SK-N-SH (cell line): ENCODE data around the gene AIFM3. TPM values are rescaled to one million over a fixed set of nuclear protein-coding genes. Genes with fewer than 3 reads are reported as not detected.
"Not testable (repeated sequence)": the region's sequence is repeated elsewhere in the genome, so short reads cannot be mapped to it uniquely, and the experiment has no call there.

ENCODE experiments used
- CTCF ChIA-PET: fragments of 300-600, 350-600 bp; formaldehyde crosslinking; extraction: SDS; loops from one replicate; lab custom pipeline; 2021; lab: Yijun Ruan, JAX
- POLR2A ChIA-PET: fragments of 350-600 bp; sonication (Branson Sonifier 250); formaldehyde crosslinking; extraction: SDS; loops from one replicate; lab custom pipeline; 2020; ENCODE audit warnings: antibody characterized with exemption, inconsistent platforms; lab: Yijun Ruan, JAX
- DNase-seq: peaks from one replicate; pipeline ENCODE4 v3.0.0; 2012
- H2AFZ ChIP-seq: fragments of 200-600 bp; sonication (generic); 2 replicates; pipeline ENCODE4 v1.8.1; 2016; ENCODE audit warnings: antibody characterized with exemption, mild to moderate bottlenecking, low read depth
- H3F3A ChIP-seq: fragments of 200-600 bp; sonication (generic); replicated peaks from 2 replicates; pipeline ENCODE3; 2016; ENCODE audit warnings: antibody characterized with exemption, mild to moderate bottlenecking; ENCODE audit not compliant: insufficient read depth
- H3K27ac ChIP-seq, 2 experiments: fragments of 200-500 bp in 1 of 2; fragments of 200-600 bp in 1 of 2; sonication (Bioruptor generic) in 1 of 2; sonication (generic), shearing (Covaris generic) in 1 of 2; 2 replicates each; pipeline versions ENCODE4 v1.5.1 to v1.6.1; 2014 to 2016; ENCODE audit warnings: low read depth in 2 of 2, inconsistent platforms in 1 of 2, low read length in 1 of 2, mild to moderate bottlenecking in 1 of 2, mixed read lengths in 1 of 2
- H3K27me3 ChIP-seq: fragments of 200-600 bp; sonication (generic), shearing (Covaris generic); 2 replicates; pipeline ENCODE4 v1.6.1; 2016; ENCODE audit warnings: mixed run types; ENCODE audit not compliant: insufficient read depth
- H3K36me3 ChIP-seq, 2 experiments: fragments of 200-500 bp in 1 of 2; fragments of 200-600 bp in 1 of 2; sonication (Bioruptor generic) in 1 of 2; sonication (generic) in 1 of 2; replicated peaks in 1 of 2; 2 replicates each; pipeline versions ENCODE3 to v1.5.1; 2014 to 2016; ENCODE audit warnings: low read length in 1 of 2, mild to moderate bottlenecking in 1 of 2; ENCODE audit not compliant: insufficient read depth in 2 of 2, control insufficient read depth in 1 of 2
- H3K4me1 ChIP-seq, 2 experiments: fragments of 200-500 bp in 1 of 2; fragments of 200-600 bp in 1 of 2; sonication (Bioruptor generic) in 1 of 2; sonication (generic), shearing (Covaris generic) in 1 of 2; 2 replicates each; pipeline versions ENCODE4 v1.5.1 to v1.6.1; 2014 to 2016; ENCODE audit warnings: low read depth in 1 of 2, low read length in 1 of 2, mixed run types in 1 of 2; ENCODE audit not compliant: insufficient read depth in 2 of 2, control insufficient read depth in 1 of 2
- H3K4me2 ChIP-seq: fragments of 200-600 bp; sonication (generic), shearing (Covaris generic); 2 replicates; pipeline ENCODE4 v1.6.1; 2017; ENCODE audit warnings: mixed run types
- H3K4me3 ChIP-seq, 2 experiments: fragments of 200-500 bp in 1 of 2; fragments of 200-600 bp in 1 of 2; sonication (Bioruptor generic) in 1 of 2; sonication (generic), shearing (Covaris generic) in 1 of 2; 2 replicates each; pipeline versions ENCODE4 v1.5.1 to v1.8.1; 2014 to 2016; ENCODE audit warnings: low read depth in 2 of 2, inconsistent platforms in 1 of 2, low read length in 1 of 2, mild to moderate bottlenecking in 1 of 2, mixed read lengths in 1 of 2, moderate library complexity in 1 of 2
- H3K79me2 ChIP-seq: fragments of 200-600 bp; sonication (generic); 2 replicates; pipeline ENCODE4 v1.8.1; 2017; ENCODE audit warnings: mild to moderate bottlenecking; ENCODE audit not compliant: insufficient read depth
- H3K9ac ChIP-seq: fragments of 200-600 bp; sonication (generic); 2 replicates; pipeline ENCODE4 v1.6.1; 2017; ENCODE audit warnings: mixed run types
- H3K9me2 ChIP-seq: fragments of 200-600 bp; sonication (generic); 2 replicates; pipeline ENCODE4 v1.6.1; 2017; ENCODE audit warnings: mixed run types
- H3K9me3 ChIP-seq: fragments of 200-600 bp; sonication (generic); 2 replicates; pipeline ENCODE4 v1.6.1; 2017; ENCODE audit warnings: mixed run types, mild to moderate bottlenecking, moderate library complexity
- H4K20me1 ChIP-seq: fragments of 200-600 bp; sonication (generic); 2 replicates; pipeline ENCODE4 v1.6.1; 2017; ENCODE audit warnings: mild to moderate bottlenecking, mixed run types; ENCODE audit not compliant: insufficient read depth
- CTCF ChIP-seq: fragments of 200-600 bp; sonication (generic); IDR thresholded peaks from 2 replicates; pipeline ENCODE4 v1.6.1; 2017; ENCODE audit warnings: antibody characterized with exemption, mild to moderate bottlenecking, moderate library complexity
- EP300 ChIP-seq, 2 experiments: IDR thresholded peaks; 2 replicates each; pipeline versions ENCODE4 v1.4.0 to v1.6.1; 2012; ENCODE audit warnings: borderline replicate concordance in 1 of 2, low read depth in 1 of 2, low read length in 1 of 2
- FOXM1 ChIP-seq: IDR thresholded peaks from 2 replicates; pipeline ENCODE4 v1.4.0; 2012; ENCODE audit warnings: low read depth, mild to moderate bottlenecking
- JUND ChIP-seq: IDR thresholded peaks from 2 replicates; pipeline ENCODE4 v1.4.0; 2012
- MAX ChIP-seq: IDR thresholded peaks from 2 replicates; pipeline ENCODE4 v1.4.0; 2012; ENCODE audit warnings: low read depth
- TCF12 ChIP-seq: IDR thresholded peaks from 2 replicates; pipeline ENCODE4 v1.4.0; 2012
- WGBS: methylation state at CpG from one replicate; pipeline ENCODE4 v1.1.6; 2017; ENCODE audit warnings: low lambda C conversion rate; 5-methylcytosine and 5-hydroxymethylcytosine counted together
- polyA plus RNA-seq, 3 experiments: library from polyadenylated mRNA; depleted of rRNA; stranded (reverse); fragments of >200 nt; gene quantifications; 2 replicates each; pipeline ENCODE4 v1.2.3, GENCODE V29; 2012

AIFM3 gene
- polyA plus RNA-seq, 1 of the 3 experiments (the other 2 are of a cell fraction) = 1.7 TPM

GRCh38 chr22:20933910-20934309 lies 33.1 kb upstream of the AIFM3 start (continued):
- TF ChIP-seq EP300 (IDR thresholded peaks at IDR 0.05; ENCODE audit: borderline replicate concordance in 1 of 2, low read depth in 1 of 2, low read length in 1 of 2) (no peak), FOXM1 (no peak), CTCF (no peak), JUND (no peak), MAX (no peak), TCF12 (no peak)

- H3K4me1 ChIP-seq, H3K9ac ChIP-seq, H3K27ac ChIP-seq, H3K9me2 ChIP-seq, H3K4me3 ChIP-seq, H3K27me3 ChIP-seq, DNase-seq, H3K4me2 ChIP-seq, H3K9me3 ChIP-seq, POLR2A ChIA-PET, CTCF ChIA-PET, H2AFZ ChIP-seq: not testable (repeated sequence)
- WGBS = 92% methylated on average over 9 of the region's 9 CpGs
- peaks cover 97% of the 10 kb centered on the region for H4K20me1 ChIP-seq
- H3F3A ChIP-seq = peaks cover 11% of the 10 kb centered on the region
- peaks cover 3 to 29% of the 10 kb centered on the region in 2 experiments for H3K36me3 ChIP-seq
- H3K79me2 ChIP-seq = peaks cover 100% of the 10 kb centered on the region
These were observed 32.0 kb upstream of the AIFM3 start for GRCh38 chr22:20935049-20935448.

GRCh38 chr22:20935780-20936539 lies 31.1 kb upstream of the AIFM3 start:
- CTCF ChIA-PET = interaction anchor here (1.1 to 3.1 kb wide), 5 partner anchors 8 to 50 kb away, joined by 4 to 18 read pairs (median 5); partner anchors contain the start of gene CRKL
- H3K9me2 ChIP-seq, H3K27me3 ChIP-seq, H3K4me3 ChIP-seq, H3K9ac ChIP-seq, DNase-seq, H3K4me2 ChIP-seq, H3K9me3 ChIP-seq, H3K27ac ChIP-seq, H2AFZ ChIP-seq: not testable (repeated sequence)
- Histone ChIP-seq H3F3A (peaks cover 11% of the 10 kb centered on the region), H3K4me1 (peaks cover 5 to 11% of the 10 kb centered on the region in 2 experiments; a peak in 2 of 4 replicates), H4K20me1 (peaks cover 97% of the 10 kb centered on the region), H3K79me2 (peaks cover 100% of the 10 kb centered on the region), H3K36me3 (peaks cover 3 to 25% of the 10 kb centered on the region in 2 experiments)
- POLR2A ChIA-PET = interaction anchor here (0.6 kb wide), 1 partner anchor 112 kb away, joined by 3 read pairs; no protein-coding TSS in a partner anchor
- 90% methylated on average over 11 of the region's 11 CpGs for WGBS
